ENCODE results near the gene DTD2.
"Not testable (repeated sequence)": the region's sequence is repeated elsewhere in the genome, so short reads cannot be mapped to it uniquely, and the experiment has no call there.

The DTD2 gene

GRCh38 chr14:31441273-31442111, 15.8 kb downstream of the DTD2 start:
- DNase-seq = no peak

GRCh38 chr14:31440280-31440679, 17.0 kb downstream of the DTD2 start:
- DNase-seq = no peak

- DNase-seq = no peak
Measured at GRCh38 chr14:31439561-31439960, 17.7 kb downstream of the DTD2 start.

GRCh38 chr14:31437045-31437691, 20.1 kb downstream of the DTD2 start:
- not testable (repeated sequence) for DNase-seq

GRCh38 chr14:31435276-31435675, 22.0 kb downstream of the DTD2 start:
- no peak for DNase-seq

GRCh38 chr14:31430634-31431264, 26.6 kb downstream of the DTD2 start:
- no peak for DNase-seq

GRCh38 chr14:31429791-31430190, 27.5 kb downstream of the DTD2 start:
- DNase-seq = no peak

- DNase-seq = no peak
Measured at GRCh38 chr14:31428011-31428410, 29.3 kb downstream of the DTD2 start.

- DNase-seq = no peak
Measured at GRCh38 chr14:31426663-31427062, 30.6 kb downstream of the DTD2 start.

- DNase-seq = no peak
Measured at GRCh38 chr14:31425905-31426304, 31.4 kb downstream of the DTD2 start.

GRCh38 chr14:31421200-31421599, 36.1 kb downstream of the DTD2 start:
- no peak for DNase-seq

GRCh38 chr14:31420319-31421111, 36.8 kb downstream of the DTD2 start, which contains the start of gene HEATR5A:
Gene HEATR5A, minus strand, starts transcription at chr14:31420550. Its CDS starts 17,575 bp downstream, at chr14:31402975.
- DNase-seq = peak; percentile 86 to 94

- DNase-seq = peak in 1 of 2 experiments; percentile 19
Measured at GRCh38 chr14:31419967-31420318, 37.4 kb downstream of the DTD2 start.

- DNase-seq = no peak
Measured at GRCh38 chr14:31419179-31419966, 37.9 kb downstream of the DTD2 start.

- no peak for DNase-seq
Measured at GRCh38 chr14:31418440-31418839, 38.9 kb downstream of the DTD2 start.

- no peak for DNase-seq
Measured at GRCh38 chr14:31414190-31414833, 43.0 kb downstream of the DTD2 start.

- DNase-seq = no peak
Measured at GRCh38 chr14:31411218-31411727, 46.0 kb downstream of the DTD2 start.

GRCh38 chr14:31410048-31410650, 47.2 kb downstream of the DTD2 start:
- no peak for DNase-seq

- DNase-seq = no peak
Measured at GRCh38 chr14:31408421-31408820, 48.9 kb downstream of the DTD2 start.

- DNase-seq = no peak
Measured at GRCh38 chr14:31405599-31406232, 51.6 kb downstream of the DTD2 start.

Data from NCI-H187 (cell line).